A673 (cell line): ENCODE results near the gene KIAA0319L.

Experiments used
- EZH2 ChIP-seq: fragments of 200-600 bp; sonication (generic); IDR thresholded peaks from 2 replicates; pipeline ENCODE4 v1.6.1; 2017; ENCODE audit warnings: borderline replicate concordance, low read depth, mild to moderate bottlenecking, mixed read lengths, antibody characterized with exemption, low read length; ENCODE audit not compliant: poor library complexity, severe bottlenecking
- TF ChIP-seq, protein P1 (sequence below): fragments of 300-800, 200-600 bp; sonication (generic); conservative IDR thresholded peaks from 2 replicates; pipeline ENCODE4 v1.5.1; 2017; ENCODE audit warnings: low read depth, mild to moderate bottlenecking, antibody characterized with exemption, low read length, moderate library complexity, mixed read lengths

- TF ChIP-seq, protein P1, sequence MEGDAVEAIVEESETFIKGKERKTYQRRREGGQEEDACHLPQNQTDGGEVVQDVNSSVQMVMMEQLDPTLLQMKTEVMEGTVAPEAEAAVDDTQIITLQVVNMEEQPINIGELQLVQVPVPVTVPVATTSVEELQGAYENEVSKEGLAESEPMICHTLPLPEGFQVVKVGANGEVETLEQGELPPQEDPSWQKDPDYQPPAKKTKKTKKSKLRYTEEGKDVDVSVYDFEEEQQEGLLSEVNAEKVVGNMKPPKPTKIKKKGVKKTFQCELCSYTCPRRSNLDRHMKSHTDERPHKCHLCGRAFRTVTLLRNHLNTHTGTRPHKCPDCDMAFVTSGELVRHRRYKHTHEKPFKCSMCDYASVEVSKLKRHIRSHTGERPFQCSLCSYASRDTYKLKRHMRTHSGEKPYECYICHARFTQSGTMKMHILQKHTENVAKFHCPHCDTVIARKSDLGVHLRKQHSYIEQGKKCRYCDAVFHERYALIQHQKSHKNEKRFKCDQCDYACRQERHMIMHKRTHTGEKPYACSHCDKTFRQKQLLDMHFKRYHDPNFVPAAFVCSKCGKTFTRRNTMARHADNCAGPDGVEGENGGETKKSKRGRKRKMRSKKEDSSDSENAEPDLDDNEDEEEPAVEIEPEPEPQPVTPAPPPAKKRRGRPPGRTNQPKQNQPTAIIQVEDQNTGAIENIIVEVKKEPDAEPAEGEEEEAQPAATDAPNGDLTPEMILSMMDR: 0 out of 2 replicates have a peak, but pooled peaks have one; percentile 32
- no peak for TF ChIP-seq EZH2
Observed at GRCh38 chr1:35544976-35545375, 12.2 kb downstream of the KIAA0319L start.
